Measurements from ENCODE around the gene KCNH1. TPM values are rescaled to one million over a fixed set of nuclear protein-coding genes. Genes with fewer than 3 reads are reported as not detected.

Gene KCNH1
- total RNA-seq, 2 experiments from 2014 or later: not detected

DNA sequence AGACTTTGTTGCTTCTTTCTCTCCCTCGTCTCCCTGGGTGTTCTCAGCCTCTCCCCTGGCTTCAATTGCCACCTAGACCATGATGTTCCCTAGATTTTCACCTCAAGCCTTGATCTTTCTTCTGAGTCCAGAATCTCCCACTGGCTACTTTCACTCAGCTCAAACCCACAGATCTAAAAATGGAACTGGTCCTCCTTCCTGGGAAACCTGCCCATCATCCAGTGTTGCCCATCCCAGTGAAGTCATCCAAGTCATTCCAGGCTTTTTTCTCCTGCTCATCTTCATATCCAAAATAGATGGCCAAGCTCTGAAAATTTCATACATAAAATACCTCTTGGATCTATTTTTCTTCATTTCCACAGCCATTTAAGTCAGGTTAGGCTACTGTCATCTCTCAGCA lies 347.4 kb downstream of the KCNH1 start:
- ChIA-PET POLR2A (no interaction called here), CTCF (no interaction called here)
- TF ChIP-seq, protein P1, sequence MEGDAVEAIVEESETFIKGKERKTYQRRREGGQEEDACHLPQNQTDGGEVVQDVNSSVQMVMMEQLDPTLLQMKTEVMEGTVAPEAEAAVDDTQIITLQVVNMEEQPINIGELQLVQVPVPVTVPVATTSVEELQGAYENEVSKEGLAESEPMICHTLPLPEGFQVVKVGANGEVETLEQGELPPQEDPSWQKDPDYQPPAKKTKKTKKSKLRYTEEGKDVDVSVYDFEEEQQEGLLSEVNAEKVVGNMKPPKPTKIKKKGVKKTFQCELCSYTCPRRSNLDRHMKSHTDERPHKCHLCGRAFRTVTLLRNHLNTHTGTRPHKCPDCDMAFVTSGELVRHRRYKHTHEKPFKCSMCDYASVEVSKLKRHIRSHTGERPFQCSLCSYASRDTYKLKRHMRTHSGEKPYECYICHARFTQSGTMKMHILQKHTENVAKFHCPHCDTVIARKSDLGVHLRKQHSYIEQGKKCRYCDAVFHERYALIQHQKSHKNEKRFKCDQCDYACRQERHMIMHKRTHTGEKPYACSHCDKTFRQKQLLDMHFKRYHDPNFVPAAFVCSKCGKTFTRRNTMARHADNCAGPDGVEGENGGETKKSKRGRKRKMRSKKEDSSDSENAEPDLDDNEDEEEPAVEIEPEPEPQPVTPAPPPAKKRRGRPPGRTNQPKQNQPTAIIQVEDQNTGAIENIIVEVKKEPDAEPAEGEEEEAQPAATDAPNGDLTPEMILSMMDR (IDR thresholded peaks at IDR 0.05): no peak
- ATAC-seq (no peak), DNase-seq (no peak)
- Mint-ChIP-seq H3K4me3 (no peak overlapping the region), H3K36me3 (ENCODE audit: low read depth) (no peaks in the 10 kb centered on the region), H3K4me1 (ENCODE audit: low read depth) (no peaks in the 10 kb centered on the region), H3K27me3 (peaks cover 4% of the 10 kb centered on the region), H3K9me3 (no peaks in the 10 kb centered on the region), H3K27ac (no peak overlapping the region)
- intact Hi-C loops (cut with micrococcal nuclease): no loop called here

DNA sequence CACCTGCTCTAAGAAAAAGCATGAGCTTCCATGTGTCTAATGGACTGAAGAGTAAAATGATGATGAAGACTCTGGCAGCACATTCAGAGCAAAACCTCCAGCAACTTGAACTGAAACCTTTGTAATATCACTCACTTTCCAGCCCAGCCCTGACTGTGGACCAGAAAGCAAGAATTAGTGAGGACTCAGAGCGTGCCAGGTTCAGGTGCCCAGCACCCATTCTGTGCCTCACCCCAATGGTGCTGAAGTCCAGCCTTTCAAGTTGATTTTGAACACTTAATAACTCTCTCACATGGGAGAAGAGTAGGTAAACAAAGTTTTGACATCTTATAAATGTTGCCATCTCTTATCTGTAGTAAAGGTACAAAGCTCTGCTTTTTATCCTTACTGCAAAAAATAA lies 350.0 kb downstream of the KCNH1 start:
- Mint-ChIP-seq H3K4me3 (no peak overlapping the region), H3K27me3 (peaks cover 3% of the 10 kb centered on the region), H3K9me3 (no peaks in the 10 kb centered on the region), H3K27ac (no peak overlapping the region), H3K36me3 (ENCODE audit: low read depth) (no peaks in the 10 kb centered on the region), H3K4me1 (ENCODE audit: low read depth) (no peaks in the 10 kb centered on the region)
- DNase-seq: no peak
- intact Hi-C loops (cut with micrococcal nuclease): no loop called here
- POLR2A ChIA-PET: no interaction called here
- CTCF ChIA-PET: no interaction called here
- ATAC-seq: no peak
- TF ChIP-seq, protein P1 (IDR thresholded peaks at IDR 0.05): no peak

GRCh38 chr1:210781652-210782051 lies 352.3 kb downstream of the KCNH1 start:
- no peak for DNase-seq
- H3K27me3 Mint-ChIP-seq: peaks cover 10% of the 10 kb centered on the region
- intact Hi-C loops (cut with micrococcal nuclease): no loop called here
- no peaks in the 10 kb centered on the region for H3K36me3 Mint-ChIP-seq (ENCODE audit: low read depth)
- POLR2A ChIA-PET: no interaction called here
- CTCF ChIA-PET: no interaction called here
- no peak overlapping the region for H3K4me3 Mint-ChIP-seq
- no peak overlapping the region for H3K27ac Mint-ChIP-seq
- TF ChIP-seq, protein P1 (IDR thresholded peaks at IDR 0.05): no peak
- H3K4me1 Mint-ChIP-seq (ENCODE audit: low read depth): no peaks in the 10 kb centered on the region
- H3K9me3 Mint-ChIP-seq: no peaks in the 10 kb centered on the region
- no peak for ATAC-seq

DNA sequence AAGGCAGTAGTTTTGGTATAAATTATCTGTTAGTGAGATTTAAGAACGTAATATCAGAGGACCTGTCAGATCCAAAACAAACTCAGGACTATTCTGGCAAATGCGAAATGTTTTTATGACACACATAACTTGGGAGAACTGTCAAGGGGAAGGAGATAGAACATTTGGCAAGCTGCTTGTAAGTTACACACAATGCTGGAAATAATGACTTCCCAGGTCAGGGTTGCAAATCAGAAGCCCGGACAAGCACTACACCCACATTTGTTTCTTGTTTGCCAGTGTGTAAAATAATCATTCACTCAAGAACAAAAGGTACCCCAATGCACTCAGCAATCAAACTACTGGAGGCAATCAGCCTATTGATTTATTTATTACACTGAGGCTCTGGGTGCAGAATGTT lies 354.7 kb downstream of the KCNH1 start:
- CTCF ChIA-PET: no interaction called here
- Mint-ChIP-seq H3K36me3 (ENCODE audit: low read depth) (no peaks in the 10 kb centered on the region), H3K27ac (no peak overlapping the region), H3K27me3 (peaks cover 13% of the 10 kb centered on the region), H3K4me3 (no peak overlapping the region), H3K4me1 (ENCODE audit: low read depth) (no peaks in the 10 kb centered on the region), H3K9me3 (no peaks in the 10 kb centered on the region)
- ATAC-seq (no peak), DNase-seq (no peak)
- TF ChIP-seq, protein P1 (IDR thresholded peaks at IDR 0.05): no peak
- POLR2A ChIA-PET: no interaction called here
- intact Hi-C loops (cut with micrococcal nuclease): no loop called here

DNA sequence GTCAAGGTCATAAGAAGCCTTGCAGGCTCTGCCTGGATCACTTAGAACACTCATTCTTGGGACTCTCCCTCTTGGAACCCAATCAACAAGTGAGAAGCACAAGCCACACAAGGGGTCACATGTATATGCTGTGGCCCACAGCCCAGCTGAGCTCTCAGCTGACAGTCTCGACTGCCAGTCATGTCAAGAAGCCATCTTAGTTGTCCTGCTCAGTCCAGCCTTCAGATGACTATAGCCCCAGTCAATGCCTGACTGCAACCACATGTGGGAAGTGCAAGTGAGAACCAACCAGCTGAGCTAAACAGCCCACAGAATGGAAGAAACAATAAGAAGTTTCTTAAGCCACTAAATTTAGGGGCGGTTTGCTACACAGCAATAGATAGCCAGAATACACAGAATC lies 356.0 kb downstream of the KCNH1 start:
- intact Hi-C loops (cut with micrococcal nuclease): no loop called here
- Mint-ChIP-seq H3K36me3 (ENCODE audit: low read depth) (no peaks in the 10 kb centered on the region), H3K27me3 (peaks cover 13% of the 10 kb centered on the region), H3K9me3 (no peaks in the 10 kb centered on the region), H3K4me1 (ENCODE audit: low read depth) (no peaks in the 10 kb centered on the region), H3K27ac (no peak overlapping the region), H3K4me3 (no peak overlapping the region)
- CTCF ChIA-PET: no interaction called here
- no peak for DNase-seq
- ATAC-seq: no peak
- TF ChIP-seq, protein P1 (IDR thresholded peaks at IDR 0.05): no peak
- POLR2A ChIA-PET: no interaction called here

All from activated CD8-positive, alpha-beta T cell treated with anti-CD3 and anti-CD28 coated beads for 36 hours (primary cell).